DMS153 treated with DMSO at 0.1 percent for 48 hours (cell line): Measurements from ENCODE around the gene KIR3DL2.
"Not testable (repeated sequence)": the region's sequence is repeated elsewhere in the genome, so short reads cannot be mapped to it uniquely, and the experiment has no call there.

Source experiments
- DNase-seq: peaks from one replicate; lab custom pipeline; 2025; ENCODE audit not compliant: unreplicated experiment; lab: John Stamatoyannopoulos, UW

The KIR3DL2 gene

DNA sequence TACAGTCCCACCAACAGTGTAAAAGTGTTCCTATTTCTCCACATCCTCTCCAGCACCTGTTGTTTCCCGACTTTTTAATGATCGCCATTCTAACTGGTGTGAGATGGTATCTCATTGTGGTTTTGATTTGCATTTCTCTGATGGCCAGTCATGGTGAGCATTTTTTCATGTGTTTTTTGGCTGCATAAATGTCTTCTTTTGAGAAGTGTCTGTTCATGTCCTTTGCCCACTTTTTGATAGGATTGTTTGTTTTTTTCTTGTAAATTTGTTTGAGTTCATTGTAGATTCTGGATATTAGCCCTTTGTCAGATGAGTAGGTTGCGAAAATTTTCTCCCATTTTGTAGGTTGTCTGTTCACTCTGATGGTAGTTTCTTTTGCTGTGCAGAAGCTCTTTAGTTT lies 13.2 kb downstream of the KIR3DL2 start:
- DNase-seq, result not testable (repeated sequence)

DNA sequence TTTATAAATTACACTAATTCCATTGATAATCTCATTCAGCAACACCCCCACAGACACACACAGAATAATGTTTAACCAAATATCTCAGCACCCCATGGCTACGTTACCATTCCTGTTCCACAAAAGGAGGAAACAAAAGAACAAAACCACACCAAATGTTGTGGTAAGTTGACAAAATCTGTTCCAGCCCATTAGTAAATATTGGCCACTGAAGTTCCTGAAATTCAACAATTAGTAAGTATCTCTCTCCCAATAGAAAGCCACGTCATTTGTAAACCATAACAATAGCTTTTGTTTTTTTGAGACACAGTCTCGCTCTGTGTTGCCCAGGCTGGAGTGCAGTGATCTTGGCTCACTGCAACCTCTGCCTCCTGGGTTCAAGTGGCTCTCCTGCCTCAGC lies 21.5 kb downstream of the KIR3DL2 start:
- no peak for DNase-seq

DNA sequence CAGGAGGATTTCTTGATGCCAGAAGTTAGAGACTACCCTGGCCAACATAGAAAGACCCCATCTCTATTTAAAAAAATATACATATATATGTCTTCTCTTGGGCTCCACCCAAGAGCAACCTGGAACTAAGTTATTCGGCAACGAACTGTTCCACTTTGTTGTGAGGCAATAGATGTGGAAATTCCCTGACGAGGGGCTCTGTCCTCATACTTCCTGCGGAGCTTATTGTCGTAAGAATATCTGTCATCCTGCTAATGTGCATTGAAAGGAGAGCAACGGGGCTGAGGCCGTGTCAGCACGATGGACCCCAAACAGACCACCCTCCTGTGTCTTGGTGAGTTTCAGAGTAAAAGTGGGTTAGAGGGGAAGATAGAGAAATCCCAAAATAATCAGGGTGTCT lies 23.7 kb downstream of the KIR3DL2 start, which contains the start of gene FCAR:
Gene FCAR (plus strand): TSS at position 246 of the 400 bp plus-strand sequence. CDS start 55 bp downstream, at position 301.
- DNase-seq, result no peak

DNA sequence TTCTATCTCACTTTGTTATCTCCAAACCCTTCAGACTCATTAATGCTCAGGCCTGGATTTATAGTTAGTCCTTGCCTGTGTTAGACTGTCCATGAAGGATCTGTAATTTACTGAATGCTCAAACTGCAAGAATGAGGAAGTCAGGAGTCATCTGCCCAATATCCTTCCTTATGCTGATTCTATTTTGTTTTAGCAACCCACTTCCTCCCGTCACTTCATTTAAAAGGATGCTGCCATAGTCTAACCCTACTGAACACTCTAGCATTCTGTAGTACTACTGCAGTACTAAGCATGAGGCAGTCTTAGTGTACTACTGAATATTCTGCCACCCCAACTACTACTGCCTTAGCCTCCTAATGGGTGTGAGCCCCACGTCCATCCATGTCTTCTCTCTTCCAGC lies 25.3 kb downstream of the KIR3DL2 start:
- DNase-seq, result no peak

DNA sequence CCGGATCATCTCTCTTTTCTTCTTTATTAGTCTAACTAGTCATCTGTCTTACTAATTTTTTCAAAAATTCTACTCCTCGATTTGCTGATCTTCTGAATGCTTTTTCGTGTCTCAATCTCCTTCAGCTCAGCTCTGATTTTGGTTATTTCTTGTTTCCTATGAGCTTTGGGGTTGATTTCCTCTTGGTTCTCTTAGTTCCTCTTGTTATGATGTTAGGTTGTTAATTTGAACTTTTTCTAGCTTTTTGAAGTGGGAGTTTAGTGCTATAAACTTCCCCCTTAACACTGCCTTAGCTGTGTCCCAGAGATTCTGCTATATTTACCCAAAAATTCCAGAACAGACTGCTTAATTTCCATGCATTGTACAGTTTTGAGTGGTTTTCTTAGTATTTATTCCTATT lies 27.2 kb downstream of the KIR3DL2 start:
- no peak for DNase-seq

DNA sequence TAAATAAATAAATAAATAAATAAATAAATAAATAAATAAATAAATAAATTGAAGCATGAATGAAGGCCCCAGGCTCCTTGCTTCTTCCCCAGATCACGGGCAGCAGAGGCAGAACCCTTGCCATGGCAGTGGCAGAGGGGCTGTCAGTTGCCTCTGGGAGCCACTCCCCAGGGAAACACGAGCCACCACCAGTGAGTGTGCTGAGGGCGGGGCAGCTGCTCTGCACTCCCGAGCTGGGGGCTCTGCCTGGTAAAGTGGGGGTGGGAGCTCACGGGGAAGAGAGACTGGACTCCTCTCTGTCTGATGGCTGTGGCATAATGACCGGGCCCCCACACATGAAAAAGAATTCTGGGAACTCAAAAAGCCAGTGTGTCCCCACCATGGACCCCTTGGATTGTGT lies 31.6 kb downstream of the KIR3DL2 start:
- no peak for DNase-seq

DNA sequence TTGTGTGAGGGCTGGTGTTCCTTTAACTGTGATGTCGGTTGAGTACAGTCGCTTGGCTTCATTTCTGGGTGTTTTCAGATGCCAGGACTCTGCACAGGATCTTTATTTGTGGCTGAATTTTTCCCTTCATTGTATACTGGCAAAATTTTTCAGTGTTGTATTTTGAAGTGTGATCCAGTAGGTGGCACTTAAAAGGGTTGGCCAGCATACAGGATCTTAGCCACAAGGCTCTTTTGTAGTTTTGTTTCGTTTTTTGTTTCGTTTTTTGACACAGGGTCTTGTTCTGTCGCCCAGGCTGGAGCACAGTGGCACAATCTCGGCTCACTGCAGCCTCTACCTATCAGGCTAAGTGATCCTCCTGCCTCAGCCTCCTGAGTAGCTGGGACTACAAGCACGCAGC lies 32.5 kb downstream of the KIR3DL2 start:
- DNase-seq, result no peak

DNA sequence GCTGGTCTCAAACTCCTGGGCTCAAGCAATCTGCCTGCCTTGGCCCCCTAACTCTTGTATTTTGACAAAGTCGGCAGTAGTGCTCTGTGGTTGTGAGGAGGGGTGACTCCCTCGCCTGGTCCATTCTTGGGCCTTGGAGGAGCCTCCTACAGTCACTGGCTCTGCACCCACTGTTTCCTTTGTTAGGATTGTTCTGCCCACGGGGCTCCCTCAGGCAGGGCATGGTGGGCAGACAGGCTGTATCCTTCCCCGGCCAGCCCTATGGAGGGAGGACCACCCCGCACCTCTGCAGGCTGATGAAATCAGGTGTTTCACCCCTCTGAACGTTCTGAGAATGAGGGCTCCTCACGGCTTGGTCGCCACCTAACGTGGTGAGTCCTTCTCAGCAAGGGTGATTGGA lies 33.0 kb downstream of the KIR3DL2 start:
- no peak for DNase-seq

DNA sequence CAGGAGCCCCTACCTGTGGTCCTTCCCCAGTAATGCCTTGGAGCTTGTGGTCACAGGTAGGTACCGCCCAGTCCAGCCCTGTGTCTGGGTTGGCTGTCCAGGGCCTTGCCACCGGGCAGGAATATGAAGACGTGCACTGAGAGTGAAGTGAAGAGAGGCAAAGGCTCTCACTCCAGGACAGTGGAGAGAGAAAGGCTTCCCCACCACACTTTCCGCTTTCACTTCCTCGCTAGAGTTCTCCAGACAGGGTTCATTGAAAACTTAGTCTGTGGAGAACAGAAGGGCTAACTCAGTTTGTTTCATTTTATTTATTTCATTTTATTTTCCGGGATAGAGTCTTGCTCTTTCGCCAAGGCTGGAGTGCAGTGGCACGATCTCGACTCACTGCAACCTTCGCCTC lies 38.0 kb downstream of the KIR3DL2 start:
- DNase-seq, result no peak

DNA sequence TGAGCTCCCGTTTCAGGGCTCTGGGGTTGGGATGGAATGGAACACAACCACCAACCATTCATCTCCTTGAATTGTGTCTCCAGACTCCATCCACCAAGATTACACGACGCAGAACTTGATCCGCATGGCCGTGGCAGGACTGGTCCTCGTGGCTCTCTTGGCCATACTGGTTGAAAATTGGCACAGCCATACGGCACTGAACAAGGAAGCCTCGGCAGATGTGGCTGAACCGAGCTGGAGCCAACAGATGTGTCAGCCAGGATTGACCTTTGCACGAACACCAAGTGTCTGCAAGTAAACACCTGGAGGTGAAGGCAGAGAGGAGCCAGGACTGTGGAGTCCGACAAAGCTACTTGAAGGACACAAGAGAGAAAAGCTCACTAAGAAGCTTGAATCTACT lies 39.3 kb downstream of the KIR3DL2 start:
- no peak for DNase-seq

DNA sequence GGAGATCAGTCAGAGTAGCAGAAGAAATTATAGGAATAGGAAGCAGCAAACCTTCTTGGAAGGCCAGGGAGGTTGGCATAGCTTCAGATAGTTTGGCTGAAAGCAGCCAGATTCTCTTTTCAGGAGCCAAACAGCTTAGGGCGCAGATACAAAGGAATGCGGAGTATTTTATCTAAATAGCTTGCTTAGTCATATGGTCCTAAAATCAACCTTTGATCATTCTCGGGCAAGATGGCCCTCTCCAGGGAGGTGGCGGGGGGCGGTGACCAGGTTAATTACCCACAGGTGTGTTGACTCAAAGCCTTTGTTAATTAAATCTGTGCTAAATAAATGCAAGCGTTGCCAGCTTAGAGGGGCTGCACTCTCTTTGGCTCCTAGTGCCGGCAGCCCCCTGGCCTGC lies 43.2 kb downstream of the KIR3DL2 start:
- no peak for DNase-seq

DNA sequence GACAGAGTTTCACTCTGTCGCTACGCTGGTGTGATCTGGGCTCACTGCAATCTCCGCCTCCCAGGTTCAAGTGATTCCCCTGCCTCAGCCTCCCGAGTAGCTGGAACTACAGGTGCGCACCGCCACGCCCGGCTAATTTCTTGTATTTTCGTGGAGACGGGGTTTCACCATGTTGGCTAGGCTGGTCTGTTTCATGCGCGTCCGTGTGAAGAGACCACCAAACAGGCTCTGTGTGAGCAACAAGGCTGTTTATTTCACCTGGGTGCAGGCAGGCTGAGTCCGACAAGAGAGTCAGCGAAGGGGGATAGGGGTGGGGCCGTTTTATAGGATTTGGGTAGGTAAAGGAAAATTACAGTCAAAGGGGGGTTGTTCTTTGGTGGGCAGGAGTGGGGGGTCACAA lies 43.9 kb downstream of the KIR3DL2 start:
- not testable (repeated sequence) for DNase-seq

DNA sequence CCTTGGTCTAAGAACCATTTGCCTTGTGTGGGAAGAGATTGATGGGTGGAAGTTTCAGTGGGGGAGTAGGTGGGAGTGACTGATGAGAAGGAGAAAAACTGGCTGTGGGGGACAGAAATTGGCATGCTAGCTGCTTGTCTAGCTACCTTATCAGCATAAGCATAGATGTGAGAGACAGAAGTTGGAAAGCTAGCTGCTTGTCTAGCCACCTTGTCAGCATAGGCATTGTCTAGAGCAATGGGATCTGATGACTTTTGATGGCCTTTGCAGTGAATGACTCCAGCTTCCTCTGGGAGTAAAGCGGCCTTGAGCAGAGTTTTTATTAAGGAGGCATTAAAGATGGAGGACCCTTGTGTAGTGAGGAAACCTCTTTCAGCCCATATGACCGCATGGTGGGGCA lies 45.8 kb downstream of the KIR3DL2 start:
- no peak for DNase-seq

DNA sequence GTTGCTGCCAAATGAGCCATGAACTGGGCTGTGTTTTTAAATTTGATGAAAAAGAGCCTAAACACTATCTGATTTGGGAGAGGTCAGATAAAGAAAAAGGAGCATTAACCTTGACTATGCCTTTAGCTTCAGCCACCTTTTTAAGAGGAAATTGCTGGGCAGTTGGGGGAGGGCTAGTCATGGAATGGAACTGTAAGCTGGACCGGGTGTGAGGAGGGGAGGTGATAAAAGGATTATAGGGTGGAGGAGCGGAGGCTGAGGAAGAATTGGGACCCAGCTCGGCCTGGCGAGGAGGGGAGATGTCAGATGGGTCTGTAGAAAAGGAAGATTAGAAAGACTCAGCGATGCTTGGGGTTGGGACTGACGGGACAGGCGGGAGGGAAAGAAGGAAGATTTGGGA lies 48.4 kb downstream of the KIR3DL2 start:
- not testable (repeated sequence) for DNase-seq

DNA sequence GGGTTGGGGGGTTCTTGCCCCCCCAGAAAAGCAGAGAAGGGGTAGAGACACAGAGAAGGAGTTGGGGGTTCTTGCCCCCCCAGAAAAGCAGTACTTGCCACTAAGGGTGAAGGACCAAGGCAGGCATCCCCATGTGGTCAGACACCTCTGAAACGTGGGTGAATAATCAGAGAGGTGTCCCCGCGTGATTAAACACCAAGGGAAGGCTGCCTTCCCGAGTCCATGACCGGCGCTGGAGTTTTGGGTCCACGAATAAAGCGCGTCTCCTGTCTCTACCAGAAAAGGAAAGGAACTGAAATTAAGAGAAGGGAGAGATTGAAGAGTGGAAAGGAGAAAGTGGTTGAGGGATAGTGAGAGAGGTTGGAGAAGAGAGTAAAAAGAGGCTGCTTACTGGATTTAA lies 49.4 kb downstream of the KIR3DL2 start:
- DNase-seq, result not testable (repeated sequence)

DNA sequence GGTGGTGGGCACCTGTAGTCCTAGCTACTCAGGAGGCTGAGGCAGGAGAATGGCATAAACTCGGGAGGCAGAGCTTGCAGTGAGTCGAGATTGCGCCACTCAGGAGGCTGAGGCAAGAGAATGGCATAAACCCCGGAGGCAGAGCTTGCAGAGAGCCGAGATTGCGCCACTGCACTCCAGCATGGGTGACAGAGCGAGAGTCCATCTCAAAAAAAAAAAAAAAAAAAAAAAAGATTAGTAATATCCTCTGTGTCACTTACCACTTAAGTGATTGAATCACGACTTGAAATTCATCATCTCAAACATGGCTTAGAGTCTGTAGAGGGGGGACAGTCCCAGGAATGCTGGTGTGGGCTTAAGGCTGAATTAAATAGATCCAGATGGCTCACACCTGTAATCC lies 50.9 kb downstream of the KIR3DL2 start:
- not testable (repeated sequence) for DNase-seq

DNA sequence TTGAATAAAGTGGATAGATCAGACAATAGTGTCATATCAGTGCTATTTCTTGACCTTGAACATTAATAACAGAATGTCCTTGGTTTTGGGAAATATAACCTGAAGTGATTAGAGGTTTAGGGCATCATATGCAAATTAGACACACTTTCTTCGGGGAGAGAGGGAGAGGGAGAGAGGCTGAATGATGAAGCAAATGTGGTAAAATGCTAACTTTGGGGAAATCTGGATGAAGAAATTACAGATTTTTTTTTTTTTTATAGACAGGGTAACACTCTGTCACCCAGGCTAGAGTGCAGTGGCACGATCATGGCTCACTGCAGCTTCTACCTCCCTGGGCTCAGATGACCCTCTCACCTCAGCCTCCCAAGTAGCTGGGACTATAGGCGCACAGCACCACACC lies 51.8 kb downstream of the KIR3DL2 start:
- no peak for DNase-seq

DNA sequence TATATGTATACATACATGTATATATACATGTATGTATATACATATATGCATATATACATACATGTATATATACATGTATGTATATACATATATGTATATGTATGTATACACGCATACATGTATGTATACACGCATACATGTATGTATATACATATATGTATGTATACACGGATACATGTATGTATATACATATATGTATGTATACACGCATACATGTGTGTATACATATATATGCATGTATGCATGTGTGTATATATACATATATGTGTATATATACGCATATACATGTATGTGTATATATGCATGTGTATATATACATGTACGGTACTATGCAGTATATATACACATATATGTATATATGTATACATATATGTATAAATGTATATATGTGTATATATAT lies 53.1 kb downstream of the KIR3DL2 start:
- no peak for DNase-seq

DNA sequence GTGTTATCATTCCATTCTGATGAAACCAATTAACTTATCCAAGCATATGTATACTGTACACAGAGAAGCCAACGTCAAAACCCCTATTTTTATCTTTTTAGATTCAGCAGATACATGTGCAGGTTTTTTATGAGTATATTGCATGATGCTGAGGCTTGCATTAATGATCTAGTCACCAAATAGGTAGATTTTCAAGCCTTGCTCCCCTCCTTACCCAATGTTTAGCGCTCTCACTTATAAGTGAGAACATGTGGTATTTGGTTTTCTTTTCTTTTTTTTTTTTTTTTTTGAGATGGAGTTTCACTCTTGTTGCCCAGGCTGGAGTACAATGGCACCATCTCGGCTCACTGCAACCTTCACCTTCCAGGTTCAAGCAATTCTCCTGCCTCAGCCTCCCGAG lies 54.0 kb downstream of the KIR3DL2 start:
- not testable (repeated sequence) for DNase-seq

DNA sequence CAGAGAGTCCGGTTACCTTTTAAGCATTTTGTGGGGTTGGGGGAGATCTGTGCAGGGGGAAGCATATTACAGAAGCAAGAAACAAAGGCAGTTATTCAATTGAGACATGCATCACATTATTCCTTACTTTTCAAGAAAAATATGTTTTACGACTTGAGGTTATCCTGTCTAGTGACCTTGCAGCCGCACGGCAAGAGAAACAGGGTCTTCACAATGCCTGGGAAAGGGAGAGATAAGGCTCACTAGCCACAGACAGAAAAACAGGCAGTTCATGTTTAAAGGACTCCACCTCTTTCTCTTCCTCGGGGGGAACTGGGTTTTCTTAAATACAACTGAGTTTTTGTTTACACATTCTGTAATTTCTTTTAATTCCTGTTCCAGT lies 55.2 kb downstream of the KIR3DL2 start:
- DNase-seq, result no peak

DNA sequence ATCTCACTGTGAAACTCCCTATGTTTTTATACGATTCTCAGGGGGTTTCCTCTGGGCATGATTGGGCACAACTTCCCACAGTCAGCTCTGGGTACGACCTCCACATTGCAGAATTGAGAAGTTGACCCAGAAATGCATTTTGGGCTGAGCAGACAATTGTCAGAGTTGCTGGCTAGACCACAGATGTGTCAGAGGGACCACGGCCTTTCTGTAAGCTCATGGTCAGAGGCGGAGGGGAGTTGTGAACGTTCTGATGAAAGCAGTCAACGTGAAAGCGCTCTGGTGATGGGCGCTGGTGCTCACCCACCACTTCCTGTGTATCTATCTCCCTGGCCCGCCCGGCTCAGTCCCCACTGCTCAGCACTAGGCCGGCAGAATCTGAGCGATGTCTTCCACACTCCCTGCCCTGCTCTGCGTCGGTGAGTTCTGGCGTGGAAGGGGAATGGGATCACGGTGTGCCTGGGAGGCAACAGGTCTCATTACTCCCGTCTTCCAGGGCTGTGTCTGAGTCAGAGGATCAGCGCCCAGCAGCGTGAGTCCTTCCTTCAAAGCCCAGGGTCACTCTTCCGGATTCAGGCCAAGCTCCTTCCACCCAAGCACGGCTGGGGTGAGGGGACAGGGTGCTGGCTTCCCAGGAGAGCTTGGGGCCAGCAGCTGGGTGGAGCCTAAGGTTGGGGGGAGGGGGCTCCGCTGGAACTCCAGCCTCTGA lies 55.7 kb downstream of the KIR3DL2 start, which contains the start of gene NCR1:
Gene NCR1 (plus strand): TSS at position 346 of the 709 bp plus-strand sequence. CDS start 40 bp downstream, at position 386.
- DNase-seq, result no peak

DNA sequence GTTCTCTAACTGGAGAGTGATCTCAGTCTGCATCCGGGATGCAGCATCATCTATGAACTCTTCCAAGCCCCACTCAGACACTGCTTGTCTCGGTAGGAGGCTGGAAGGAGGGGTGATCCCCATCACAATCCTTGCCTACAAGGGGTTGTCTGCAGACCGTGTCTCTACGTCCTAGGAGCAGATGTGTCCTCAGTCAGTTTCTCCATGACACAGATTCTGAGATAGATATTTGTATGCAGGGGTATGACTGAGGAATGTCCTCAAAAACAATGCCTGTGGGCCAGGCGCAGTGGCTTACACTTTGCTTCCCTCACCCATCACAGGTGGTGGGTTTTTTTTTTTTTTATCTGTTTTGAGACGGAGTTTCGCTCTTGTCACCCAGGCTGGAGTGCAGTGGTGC lies 56.6 kb downstream of the KIR3DL2 start:
- no peak for DNase-seq

DNA sequence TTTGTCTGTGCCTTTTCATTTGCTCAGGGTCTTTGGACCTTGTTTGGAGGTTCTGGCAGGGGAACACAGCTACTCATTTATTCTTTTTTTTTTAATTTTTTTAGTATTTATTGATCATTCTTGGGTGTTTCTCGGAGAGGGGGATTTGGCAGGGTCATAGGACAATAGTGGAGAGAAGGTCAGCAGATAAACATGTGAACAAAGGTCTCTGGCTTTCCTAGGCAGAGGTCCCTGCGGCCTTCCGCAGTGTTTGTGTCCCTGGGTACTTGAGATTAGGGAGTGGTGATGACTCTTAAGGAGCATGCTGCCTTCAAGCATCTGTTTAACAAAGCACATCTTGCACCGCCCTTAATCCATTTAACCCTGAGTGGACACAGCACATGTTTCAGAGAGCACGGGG lies 57.7 kb downstream of the KIR3DL2 start:
- DNase-seq, result not testable (repeated sequence)
